IMR-90 (cell line): ENCODE data around the gene CIAO3. TPM values are rescaled to one million over a fixed set of nuclear protein-coding genes. Genes with fewer than 3 reads are reported as not detected.
A peak's percentile ranks its signal among the peaks of the same experiment; 100 is the strongest.

Experiments
- ATAC-seq: fragments of 200-7000 bp; cut with Tn5 transposase; 2 replicates; pipeline ENCODE4 v1.9.1; 2020; ENCODE audit warnings: low read depth, mild to moderate bottlenecking, moderate library complexity
- BruUV-seq: library from RNA; stranded (reverse); fragments of 400-500 nt; replicated peaks from 2 replicates; lab custom pipeline; 2021; lab: Mats Ljungman, UMichigan
- CTCF ChIA-PET: fragments of 300-600 bp; formaldehyde crosslinking; extraction: SDS; loops from one replicate; lab custom pipeline; 2021; ENCODE audit warnings: antibody characterized with exemption; lab: Yijun Ruan, JAX
- POLR2A ChIA-PET: fragments of 300-600 bp; sonication (Branson Sonifier 250); formaldehyde crosslinking; loops from one replicate; lab custom pipeline; 2022; ENCODE audit warnings: antibody characterized with exemption; ENCODE audit not compliant: unreplicated experiment; lab: Charles Lee
- DNase-seq: peaks from one replicate; pipeline ENCODE4 v3.0.0; 2013
- H2AFZ ChIP-seq: replicated peaks from 2 replicates; pipeline ENCODE3; 2013; ENCODE audit warnings: low read length, mild to moderate bottlenecking; ENCODE audit not compliant: poor library complexity
- H2AK5ac ChIP-seq: 2 replicates; pipeline ENCODE4 v1.6.1; 2013; ENCODE audit warnings: low read depth, low read length, inconsistent platforms
- H2AK9ac ChIP-seq: replicated peaks from 2 replicates; pipeline ENCODE3; 2013; ENCODE audit warnings: mild to moderate bottlenecking, low read depth, low read length, moderate library complexity; ENCODE audit not compliant: poor library complexity
- H2BK120ac ChIP-seq: 2 replicates; pipeline ENCODE4 v1.6.1; 2013; ENCODE audit warnings: low read depth, low read length, inconsistent platforms
- H2BK15ac ChIP-seq: 3 replicates; pipeline ENCODE4 v1.6.1; 2013; ENCODE audit warnings: low read depth, low read length, inconsistent platforms
- H2BK20ac ChIP-seq: 2 replicates; pipeline ENCODE4 v1.6.1; 2013; ENCODE audit warnings: low read depth, mild to moderate bottlenecking, inconsistent platforms, low read length, moderate library complexity
- H2BK5ac ChIP-seq: 2 replicates; pipeline ENCODE4 v1.6.1; 2013; ENCODE audit warnings: mild to moderate bottlenecking, low read depth, low read length, inconsistent platforms; ENCODE audit not compliant: poor library complexity, severe bottlenecking
- H3K14ac ChIP-seq: replicated peaks from 2 replicates; pipeline ENCODE4 v1.6.1; 2013; ENCODE audit warnings: low read depth, low read length, inconsistent platforms
- H3K18ac ChIP-seq: 2 replicates; pipeline ENCODE4 v1.6.1; 2013; ENCODE audit warnings: low read depth, low read length, control low read depth
- H3K23ac ChIP-seq: 2 replicates; pipeline ENCODE4 v1.6.1; 2013; ENCODE audit warnings: low read depth, low read length, inconsistent platforms
- H3K27ac ChIP-seq: 2 replicates; pipeline ENCODE4 v1.5.1; 2013; ENCODE audit warnings: mild to moderate bottlenecking, control low read depth, low read length; ENCODE audit not compliant: insufficient read depth
- H3K27me3 ChIP-seq: 2 replicates; pipeline ENCODE4 v1.6.1; 2013; ENCODE audit warnings: low read length; ENCODE audit not compliant: control insufficient read depth, insufficient read depth
- H3K36me3 ChIP-seq: 2 replicates; pipeline ENCODE4 v1.6.1; 2013; ENCODE audit warnings: low read length, mixed read lengths; ENCODE audit not compliant: control insufficient read depth, insufficient read depth
- H3K4ac ChIP-seq: 2 replicates; pipeline ENCODE4 v1.6.1; 2013; ENCODE audit warnings: low read depth, low read length, inconsistent platforms
- H3K4me1 ChIP-seq: 2 replicates; pipeline ENCODE4 v1.6.1; 2013; ENCODE audit warnings: low read length, mixed read lengths; ENCODE audit not compliant: control insufficient read depth, insufficient read depth
- H3K4me2 ChIP-seq: 2 replicates; pipeline ENCODE4 v1.6.1; 2013; ENCODE audit warnings: low read depth, mild to moderate bottlenecking, control low read depth, low read length, moderate library complexity
- H3K4me3 ChIP-seq: 2 replicates; pipeline ENCODE4 v1.5.1; 2013; ENCODE audit warnings: low read depth, mild to moderate bottlenecking, control low read depth, low read length, moderate library complexity; ENCODE audit not compliant: insufficient read depth
- H3K56ac ChIP-seq: 2 replicates; pipeline ENCODE4 v1.6.1; 2013; ENCODE audit warnings: low read length, inconsistent platforms; ENCODE audit not compliant: insufficient read depth; ENCODE audit errors: extremely low read depth
- H3K79me1 ChIP-seq, 2 experiments: 2 replicates each; pipeline ENCODE4 v1.6.1; 2013; ENCODE audit warnings: low read length in 2 of 2, inconsistent platforms in 1 of 2, low read depth in 1 of 2
- H3K9ac ChIP-seq: 2 replicates; pipeline ENCODE4 v1.6.1; 2013; ENCODE audit warnings: low read depth, low read length, control low read depth
- H3K9me1 ChIP-seq: 2 replicates; pipeline ENCODE4 v1.6.1; 2013; ENCODE audit warnings: low read length, inconsistent platforms; ENCODE audit not compliant: insufficient read depth
- H3K9me3 ChIP-seq: 2 replicates; pipeline ENCODE4 v1.6.1; 2013; ENCODE audit warnings: low read length; ENCODE audit not compliant: control insufficient read depth, insufficient read depth
- H4K20me1 ChIP-seq: 2 replicates; pipeline ENCODE4 v1.6.1; 2013; ENCODE audit warnings: low read length, inconsistent platforms; ENCODE audit not compliant: insufficient read depth
- H4K5ac ChIP-seq: 2 replicates; pipeline ENCODE4 v1.6.1; 2013; ENCODE audit warnings: mild to moderate bottlenecking, low read depth, low read length, control low read depth
- H4K8ac ChIP-seq, 2 experiments: 2 replicates each; pipeline ENCODE4 v1.6.1; 2013; ENCODE audit warnings: low read depth in 2 of 2, low read length in 2 of 2, control low read depth in 1 of 2, inconsistent platforms in 1 of 2
- H4K91ac ChIP-seq: 2 replicates; pipeline ENCODE4 v1.6.1; 2013; ENCODE audit warnings: low read depth, low read length, inconsistent platforms; ENCODE audit not compliant: insufficient read depth
- BHLHE40 ChIP-seq: fragments of 150-350 bp; IDR thresholded peaks from 2 replicates; pipeline ENCODE4 v1.6.1; 2016; ENCODE audit warnings: mild to moderate bottlenecking, low read depth, low read length
- CEBPB ChIP-seq: IDR thresholded peaks from 2 replicates; pipeline ENCODE4 v1.6.1; 2012; ENCODE audit warnings: low read depth, low read length, improper control_type of control experiment
- CHD1 ChIP-seq: IDR thresholded peaks from 2 replicates; pipeline ENCODE4 v1.6.1; 2012; ENCODE audit warnings: low read depth, low read length, improper control_type of control experiment
- CTCF ChIP-seq: conservative IDR thresholded peaks from 2 replicates; pipeline ENCODE4 v1.5.1; 2012; ENCODE audit warnings: mild to moderate bottlenecking, low read depth, low read length, improper control_type of control experiment
- FOS ChIP-seq: fragments of 150-350 bp; IDR thresholded peaks from 2 replicates; pipeline ENCODE4 v1.6.1; 2016; ENCODE audit warnings: low read depth, low read length
- MAFK ChIP-seq: IDR thresholded peaks from 2 replicates; pipeline ENCODE4 v1.6.1; 2012; ENCODE audit warnings: low read depth, low read length, improper control_type of control experiment
- MAZ ChIP-seq: IDR thresholded peaks from 2 replicates; pipeline ENCODE4 v1.6.1; 2012; ENCODE audit warnings: low read depth, mild to moderate bottlenecking, low read length, improper control_type of control experiment, moderate library complexity, borderline replicate concordance
- MXI1 ChIP-seq: IDR thresholded peaks from 2 replicates; pipeline ENCODE4 v1.6.1; 2012; ENCODE audit warnings: low read depth, mild to moderate bottlenecking, low read length, moderate library complexity, borderline replicate concordance
- NFE2L2 ChIP-seq: fragments of 150-350 bp; IDR thresholded peaks from 2 replicates; pipeline ENCODE4 v1.6.1; 2016; ENCODE audit warnings: low read depth, mild to moderate bottlenecking, low read length
- POLR2A ChIP-seq: IDR thresholded peaks from 2 replicates; pipeline ENCODE4 v1.6.1; 2012; ENCODE audit warnings: mild to moderate bottlenecking, low read depth, low read length
- RAD21 ChIP-seq: IDR thresholded peaks from 2 replicates; pipeline ENCODE4 v1.6.1; 2012; ENCODE audit warnings: low read length, improper control_type of control experiment
- RCOR1 ChIP-seq: IDR thresholded peaks from 2 replicates; pipeline ENCODE4 v1.6.1; 2012; ENCODE audit warnings: mild to moderate bottlenecking, low read length, improper control_type of control experiment; ENCODE audit not compliant: insufficient replicate concordance
- RFX5 ChIP-seq: IDR thresholded peaks from 2 replicates; pipeline ENCODE4 v1.8.0; 2012; ENCODE audit warnings: low read depth, mild to moderate bottlenecking, low read length, moderate library complexity
- SMC3 ChIP-seq: fragments of 150-350 bp; IDR thresholded peaks from 2 replicates; pipeline ENCODE4 v1.6.1; 2016; ENCODE audit warnings: low read depth, mild to moderate bottlenecking, antibody characterized with exemption, low read length, moderate library complexity
- USF2 ChIP-seq: fragments of 150-350 bp; IDR thresholded peaks from 2 replicates; pipeline ENCODE4 v1.6.1; 2017; ENCODE audit warnings: mild to moderate bottlenecking, antibody characterized with exemption, low read length, low read depth
- WGBS, 2 experiments: methylation state at CpG; one replicate each; pipeline versions ENCODE4 v1.1.5 to v1.1.7; 2013; ENCODE audit warnings: missing lambda C conversion rate in 2 of 2; ENCODE audit not compliant: insufficient read length in 1 of 2; ENCODE audit errors: extremely low coverage in 2 of 2; 5-methylcytosine and 5-hydroxymethylcytosine counted together
- dilution Hi-C: fragments of 300-500 bp; cut with HindIII; formaldehyde crosslinking; loops from one replicate; pipeline ENCODE4 v1.14.3; 2018; ENCODE audit warnings: low sequenced_read_pairs; ENCODE audit not compliant: unreplicated experiment
- in situ Hi-C: fragments of 300-500 bp; cut with MboI; formaldehyde crosslinking; loops from 3 replicates; pipeline ENCODE4 v1.14.3; 2019; ENCODE audit warnings: low sequenced_read_pairs, inconsistent platforms, mixed read lengths
- intact Hi-C: fragments of 100-400 bp; cut with micrococcal nuclease; formaldehyde crosslinking; loops from 2 replicates; pipeline ENCODE4 v1.10.0; 2022
- polyA plus RNA-seq, 3 experiments: library from polyadenylated mRNA; depleted of rRNA; stranded (reverse); fragments of >200 nt; gene quantifications; 2 replicates each; pipeline ENCODE4 v1.2.3, GENCODE V29; 2012; ENCODE audit warnings: low replicate concordance in 1 of 3
- total RNA-seq: library from RNA; depleted of rRNA; stranded (reverse); fragments of >200 nt; gene quantifications from 2 replicates; pipeline ENCODE4 v1.2.3, GENCODE V29; 2012
- TF ChIP-seq, protein P1 (sequence below): fragments of 150-350 bp; IDR thresholded peaks from 2 replicates; pipeline ENCODE4 v1.6.1; 2016; ENCODE audit warnings: low read depth, mild to moderate bottlenecking, low read length, moderate library complexity, borderline replicate concordance

CIAO3 gene
- total and polyA plus RNA-seq, 2 of the 4 experiments (the other 2 are of a cell fraction): 17.0 to 20.2 TPM

- Histone ChIP-seq H3K27ac (no peak overlapping the region), H2BK15ac (no peak overlapping the region), H3K9ac (no peak overlapping the region), H4K91ac (no peak overlapping the region), H3K4me1 (peaks cover 12% of the 10 kb centered on the region), H3K36me3 (peaks cover 3% of the 10 kb centered on the region; the same call in 1 of the 2 replicates), H2BK120ac (no peak overlapping the region), H2BK20ac (no peak overlapping the region), H3K27me3 (no peaks in the 10 kb centered on the region), H3K4ac (no peak overlapping the region), H3K9me3 (no peaks in the 10 kb centered on the region), H3K9me1 (peaks cover 2% of the 10 kb centered on the region; the same call in 1 of the 2 replicates), H4K5ac (no peak overlapping the region), H2AK9ac (peak overlapping the region; percentile 93), H3K79me1 (peaks cover 0 to 5% of the 10 kb centered on the region in 2 experiments; a peak in 1 of 4 replicates), H3K23ac (no peak overlapping the region; the same call in 1 of the 2 replicates), H2AK5ac (no peak overlapping the region), H3K4me2 (no peak overlapping the region), H3K14ac (no peak overlapping the region), H3K56ac (no peak overlapping the region), H2BK5ac (no peak overlapping the region), H4K20me1 (peaks cover 4% of the 10 kb centered on the region), H3K18ac (no peak overlapping the region), H4K8ac (peak overlapping the region in 1 of 2 experiments; percentile 66; a peak in 1 of 4 replicates), H3K4me3 (no peak overlapping the region), H2AFZ (peak overlapping the region; percentile 38)
- POLR2A ChIA-PET: no interaction called here
- intact Hi-C loops (loop anchor here (5.0 kb wide), 1 partner anchor 61 kb away; the partner anchor contains the start of genes CHTF18 and RPUSD1), in situ Hi-C loops (no loop called here), dilution Hi-C loops (no loop called here)
- ATAC-seq: no peak
- TF ChIP-seq, protein P1, sequence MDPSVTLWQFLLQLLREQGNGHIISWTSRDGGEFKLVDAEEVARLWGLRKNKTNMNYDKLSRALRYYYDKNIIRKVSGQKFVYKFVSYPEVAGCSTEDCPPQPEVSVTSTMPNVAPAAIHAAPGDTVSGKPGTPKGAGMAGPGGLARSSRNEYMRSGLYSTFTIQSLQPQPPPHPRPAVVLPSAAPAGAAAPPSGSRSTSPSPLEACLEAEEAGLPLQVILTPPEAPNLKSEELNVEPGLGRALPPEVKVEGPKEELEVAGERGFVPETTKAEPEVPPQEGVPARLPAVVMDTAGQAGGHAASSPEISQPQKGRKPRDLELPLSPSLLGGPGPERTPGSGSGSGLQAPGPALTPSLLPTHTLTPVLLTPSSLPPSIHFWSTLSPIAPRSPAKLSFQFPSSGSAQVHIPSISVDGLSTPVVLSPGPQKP: no peak
- no peak for TF ChIP-seq RAD21
- TF ChIP-seq BHLHE40: no peak
- TF ChIP-seq RCOR1: no peak
- TF ChIP-seq CTCF: no peak
- TF ChIP-seq CEBPB: no peak
- TF ChIP-seq SMC3: no peak
- no peak for TF ChIP-seq MAZ
- TF ChIP-seq POLR2A: no peak
- no peak for TF ChIP-seq NFE2L2
- no peak for TF ChIP-seq FOS
- TF ChIP-seq RFX5: no peak
- TF ChIP-seq MXI1: no peak
- no peak for TF ChIP-seq USF2
- no peak for TF ChIP-seq MAFK
- no peak for TF ChIP-seq CHD1
- no peak for DNase-seq
- CTCF ChIA-PET: no interaction called here
- WGBS, 2 experiments: 52% methylated on average over 3 of the region's 9 CpGs; no CpG with 5 or more reads in 1 of the 2 experiments
- no TSS peak for BruUV-seq
These were observed 14.7 kb downstream of the CIAO3 start for GRCh38 chr16:726188-726437.
